C4-2B (cell line): ENCODE results near the gene LOXL4.

Experiments used
- CTCF ChIP-seq: fragments of 450-650 bp; conservative IDR thresholded peaks from 2 replicates; pipeline ENCODE4 v1.5.1; 2017; ENCODE audit warnings: mild to moderate bottlenecking
- ZFX ChIP-seq: fragments of 450-650 bp; IDR thresholded peaks from 2 replicates; pipeline ENCODE4 v1.6.1; 2017

DNA sequence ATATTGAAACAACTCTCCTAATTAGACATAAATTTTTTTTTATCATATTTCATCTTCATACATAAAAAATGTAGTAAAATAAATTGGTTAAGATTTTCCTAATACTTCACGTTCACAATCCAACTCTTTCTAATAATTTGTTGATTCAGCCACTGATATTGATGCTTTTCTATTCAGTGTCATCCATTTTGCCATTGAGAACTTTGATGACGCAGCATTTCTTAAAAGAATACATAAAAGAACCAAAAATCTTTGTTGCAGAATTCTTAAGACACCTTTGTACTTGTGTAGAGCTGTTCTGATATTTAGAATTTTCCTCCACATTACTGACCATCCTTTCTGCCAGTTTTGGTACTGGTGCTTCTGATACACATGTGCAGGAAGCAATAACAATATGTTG, 52.6 kb downstream of the LOXL4 start:
- TF ChIP-seq CTCF: no peak
- no peak for TF ChIP-seq ZFX
